ENCODE data around the gene FAM83F. TPM values are rescaled to one million over a fixed set of nuclear protein-coding genes. Genes with fewer than 3 reads are reported as not detected.

The FAM83F gene
- total RNA-seq, 1 donor from 2014 or later, result 1.1 TPM

DNA sequence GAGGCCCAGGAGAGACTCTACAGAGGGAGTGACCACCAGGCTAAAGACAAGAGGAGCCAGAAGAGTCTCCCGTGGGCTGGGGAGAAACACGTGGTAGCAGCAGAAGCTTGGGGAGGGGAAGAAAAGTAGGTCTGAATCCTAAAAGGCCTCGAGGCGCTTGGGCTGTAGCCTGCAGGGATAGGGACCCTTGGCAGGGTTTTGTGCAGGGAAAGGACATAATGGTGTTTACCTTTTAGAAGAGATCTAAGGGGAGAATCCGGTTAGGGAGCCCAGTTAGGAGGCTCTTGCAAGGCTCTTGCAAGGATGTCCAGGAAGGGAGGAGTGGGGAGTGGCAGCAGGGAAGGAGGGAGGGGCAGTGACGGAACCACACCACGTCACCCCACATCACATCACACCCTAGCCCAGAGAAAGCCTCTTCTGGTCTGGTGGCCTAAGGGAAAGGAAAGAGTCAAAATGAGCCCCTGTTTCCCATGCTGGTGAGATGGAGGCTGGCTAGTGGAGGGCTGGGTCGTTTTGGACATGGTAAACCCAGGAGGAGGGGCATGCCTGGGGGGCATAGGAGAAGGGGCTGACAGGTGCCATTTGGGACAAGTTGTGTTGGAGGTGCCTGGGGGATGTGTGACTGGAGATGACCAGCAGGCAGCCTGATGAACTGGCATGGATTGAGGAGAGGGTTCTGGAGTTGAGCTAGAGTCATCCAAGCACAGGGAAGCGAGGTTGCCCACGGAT, 6.2 kb upstream of the FAM83F start:
- Mint-ChIP-seq H3K27me3 (ENCODE audit: unreplicated experiment) (peaks cover 10% of the 10 kb centered on the region), H3K4me1 (ENCODE audit: low read depth, unreplicated experiment) (peaks cover 6% of the 10 kb centered on the region), H3K36me3 (ENCODE audit: unreplicated experiment) (no peaks in the 10 kb centered on the region), H3K27ac (ENCODE audit: unreplicated experiment) (no peak overlapping the region), H3K4me3 (ENCODE audit: unreplicated experiment) (no peak overlapping the region), H3K9me3 (ENCODE audit: unreplicated experiment) (peaks cover 7% of the 10 kb centered on the region)
- DNase-seq, result no peak
- TF ChIP-seq, protein P1, sequence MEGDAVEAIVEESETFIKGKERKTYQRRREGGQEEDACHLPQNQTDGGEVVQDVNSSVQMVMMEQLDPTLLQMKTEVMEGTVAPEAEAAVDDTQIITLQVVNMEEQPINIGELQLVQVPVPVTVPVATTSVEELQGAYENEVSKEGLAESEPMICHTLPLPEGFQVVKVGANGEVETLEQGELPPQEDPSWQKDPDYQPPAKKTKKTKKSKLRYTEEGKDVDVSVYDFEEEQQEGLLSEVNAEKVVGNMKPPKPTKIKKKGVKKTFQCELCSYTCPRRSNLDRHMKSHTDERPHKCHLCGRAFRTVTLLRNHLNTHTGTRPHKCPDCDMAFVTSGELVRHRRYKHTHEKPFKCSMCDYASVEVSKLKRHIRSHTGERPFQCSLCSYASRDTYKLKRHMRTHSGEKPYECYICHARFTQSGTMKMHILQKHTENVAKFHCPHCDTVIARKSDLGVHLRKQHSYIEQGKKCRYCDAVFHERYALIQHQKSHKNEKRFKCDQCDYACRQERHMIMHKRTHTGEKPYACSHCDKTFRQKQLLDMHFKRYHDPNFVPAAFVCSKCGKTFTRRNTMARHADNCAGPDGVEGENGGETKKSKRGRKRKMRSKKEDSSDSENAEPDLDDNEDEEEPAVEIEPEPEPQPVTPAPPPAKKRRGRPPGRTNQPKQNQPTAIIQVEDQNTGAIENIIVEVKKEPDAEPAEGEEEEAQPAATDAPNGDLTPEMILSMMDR (IDR thresholded peaks at IDR 0.05; ENCODE audit: partially characterized antibody, unreplicated experiment), result no peak

DNA sequence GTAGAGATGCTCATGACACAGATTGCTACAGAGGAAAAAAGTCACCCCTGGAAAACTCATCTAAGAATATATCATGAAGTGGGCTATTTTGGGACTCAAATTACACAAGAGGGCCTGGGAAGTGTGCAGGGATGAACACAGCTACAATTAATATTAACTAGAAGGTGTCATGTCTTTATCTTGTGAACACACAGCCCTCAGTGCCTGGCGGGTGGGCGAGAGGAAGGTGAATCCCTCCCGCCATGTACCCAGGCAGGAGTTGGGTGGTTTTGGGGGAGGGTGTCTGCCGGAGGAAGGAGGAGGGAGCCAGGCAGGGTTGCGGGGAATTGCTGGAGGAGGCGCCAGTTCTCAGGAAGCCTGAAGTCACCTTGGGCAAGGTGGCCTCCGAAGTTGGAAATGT, 5.1 kb upstream of the FAM83F start:
- Mint-ChIP-seq H3K27me3 (ENCODE audit: unreplicated experiment) (peaks cover 10% of the 10 kb centered on the region), H3K9me3 (ENCODE audit: unreplicated experiment) (peaks cover 7% of the 10 kb centered on the region)

DNA sequence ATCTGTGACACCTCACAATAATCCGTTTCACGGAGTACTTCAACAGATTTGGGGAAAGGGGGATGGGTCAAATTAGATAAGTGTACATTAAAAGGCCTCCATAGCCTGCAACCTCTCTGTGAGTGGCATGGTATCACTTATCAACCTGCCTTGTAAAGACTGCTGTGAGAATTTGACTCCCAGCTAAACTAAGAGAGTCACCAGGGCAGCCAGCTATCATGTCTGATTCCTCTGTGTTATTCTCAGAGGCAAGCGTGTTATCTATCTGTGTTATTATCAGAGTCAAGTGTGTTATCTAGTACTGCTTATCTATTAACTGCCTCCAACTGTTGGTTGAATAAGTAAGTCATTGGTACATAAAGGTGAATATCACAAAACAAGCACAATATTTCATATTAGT, 4.1 kb upstream of the FAM83F start:
- H3K4me3 Mint-ChIP-seq (ENCODE audit: unreplicated experiment), result no peak overlapping the region
- H3K27ac Mint-ChIP-seq (ENCODE audit: unreplicated experiment), result no peak overlapping the region

More for the DNA sequence above, 5.1 kb upstream of the FAM83F start:
- TF ChIP-seq, protein P1 (IDR thresholded peaks at IDR 0.05; ENCODE audit: partially characterized antibody, unreplicated experiment), result no peak
- no peak overlapping the region for H3K27ac Mint-ChIP-seq (ENCODE audit: unreplicated experiment)
- no peaks in the 10 kb centered on the region for H3K4me1 Mint-ChIP-seq (ENCODE audit: low read depth, unreplicated experiment)
- no peak for DNase-seq
- no peak overlapping the region for H3K4me3 Mint-ChIP-seq (ENCODE audit: unreplicated experiment)
- H3K36me3 Mint-ChIP-seq (ENCODE audit: unreplicated experiment), result no peaks in the 10 kb centered on the region

DNA sequence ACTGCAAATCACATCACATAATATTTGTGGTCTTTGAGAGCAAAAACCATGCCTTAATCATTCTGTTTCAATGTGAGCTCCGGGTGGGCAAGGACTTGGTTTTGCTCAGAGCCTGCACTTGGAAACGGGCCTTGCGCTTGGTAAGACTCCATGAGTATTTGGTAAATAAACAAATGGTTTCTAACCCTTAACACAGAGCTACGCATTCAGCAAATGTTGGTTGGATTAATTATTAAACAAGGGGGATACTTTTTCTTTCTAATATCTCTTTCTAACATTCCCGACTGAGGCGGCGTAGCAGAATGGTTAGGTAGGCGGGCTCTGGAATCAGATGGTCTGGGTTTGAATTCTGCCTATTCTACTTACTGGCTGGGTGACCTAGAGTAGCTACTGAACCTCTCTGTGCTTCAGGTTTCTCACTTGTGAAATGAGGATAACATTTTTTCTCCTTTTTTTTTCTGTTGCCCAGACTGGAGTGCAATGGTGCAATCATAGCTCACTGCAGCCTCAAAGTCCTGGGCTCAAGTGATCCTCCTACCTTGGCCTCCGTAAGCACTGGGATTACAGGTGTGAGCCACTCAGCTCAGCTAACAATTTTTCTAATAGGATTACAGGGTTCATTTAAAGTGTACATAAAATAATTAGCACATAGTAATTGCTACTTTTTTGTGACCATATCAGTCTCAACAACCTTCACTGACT, 3.4 kb upstream of the FAM83F start:
- no peak overlapping the region for H3K4me3 Mint-ChIP-seq (ENCODE audit: unreplicated experiment)
- H3K4me1 Mint-ChIP-seq (ENCODE audit: low read depth, unreplicated experiment), result no peaks in the 10 kb centered on the region
- H3K27me3 Mint-ChIP-seq (ENCODE audit: unreplicated experiment), result peaks cover 10% of the 10 kb centered on the region
- no peak overlapping the region for H3K27ac Mint-ChIP-seq (ENCODE audit: unreplicated experiment)
- H3K9me3 Mint-ChIP-seq (ENCODE audit: unreplicated experiment), result peaks cover 5% of the 10 kb centered on the region
- DNase-seq, result no peak
- TF ChIP-seq, protein P1 (IDR thresholded peaks at IDR 0.05; ENCODE audit: partially characterized antibody, unreplicated experiment), result no peak
- no peaks in the 10 kb centered on the region for H3K36me3 Mint-ChIP-seq (ENCODE audit: unreplicated experiment)

More for the DNA sequence above, 4.1 kb upstream of the FAM83F start:
- Mint-ChIP-seq H3K4me1 (ENCODE audit: low read depth, unreplicated experiment) (no peaks in the 10 kb centered on the region), H3K27me3 (ENCODE audit: unreplicated experiment) (peaks cover 8% of the 10 kb centered on the region), H3K36me3 (ENCODE audit: unreplicated experiment) (no peaks in the 10 kb centered on the region), H3K9me3 (ENCODE audit: unreplicated experiment) (peaks cover 7% of the 10 kb centered on the region)
- TF ChIP-seq, protein P1 (IDR thresholded peaks at IDR 0.05; ENCODE audit: partially characterized antibody, unreplicated experiment), result no peak
- DNase-seq, result no peak
